ENCODE results near the gene TACR2.

TACR2 gene

DNA sequence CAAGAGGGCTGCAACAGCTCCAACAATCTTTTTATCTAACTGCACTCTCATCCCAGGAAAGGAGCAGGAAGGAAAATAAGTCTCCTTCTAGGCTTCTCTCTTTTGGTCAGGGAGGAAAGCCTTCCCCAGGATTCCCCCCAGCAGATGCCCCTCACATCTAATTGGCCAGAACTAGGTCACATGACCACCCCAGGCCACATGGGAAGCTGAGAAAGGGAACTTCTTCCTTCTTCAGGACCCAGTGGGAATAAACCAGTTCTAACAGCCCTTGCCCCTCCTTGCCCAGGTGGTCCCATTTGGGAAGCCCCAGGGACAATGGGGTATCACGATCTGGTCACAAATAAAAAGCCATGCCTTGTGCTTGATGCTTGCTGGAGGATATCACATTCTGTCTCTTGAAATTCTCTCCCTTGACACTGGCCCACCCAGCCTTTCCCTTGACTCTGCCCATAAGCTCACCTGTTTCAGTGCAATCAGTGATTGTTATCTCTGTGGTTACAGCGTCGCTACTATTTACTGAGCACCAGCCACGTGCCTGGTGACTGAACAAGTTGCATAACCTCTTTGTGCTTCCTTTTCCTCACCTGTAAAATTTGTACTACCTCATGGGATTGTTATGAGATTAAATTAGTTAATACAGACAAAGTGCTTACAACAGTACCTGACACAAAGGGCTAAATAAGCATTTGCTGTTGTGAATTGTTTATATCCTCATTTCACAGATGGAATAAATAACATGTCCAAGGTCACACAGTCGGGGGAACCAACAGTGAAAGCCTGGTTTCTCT is 9.0 kb upstream of the TACR2 start:
- ChIA-PET POLR2A (no interaction called here), CTCF (interaction anchor here (0.6 to 2.1 kb wide), 2 partner anchors 25 to 1665 kb away, joined by 3 to 11 read pairs; partner anchors contain the start of gene TSPAN15)
- TF ChIP-seq SP1 (IDR thresholded peaks at IDR 0.05) = no peak
- no peak for TF ChIP-seq TARDBP (IDR thresholded peaks at IDR 0.05)
- TF ChIP-seq L3MBTL2 (conservative IDR thresholded peaks at IDR 0.05) = no peak
- TF ChIP-seq FOXK2 (IDR thresholded peaks at IDR 0.05) = no peak
- TF ChIP-seq ARNT (IDR thresholded peaks at IDR 0.05) = no peak
- no peak for TF ChIP-seq ZNF384 (IDR thresholded peaks at IDR 0.05)
- TF ChIP-seq, protein P1, sequence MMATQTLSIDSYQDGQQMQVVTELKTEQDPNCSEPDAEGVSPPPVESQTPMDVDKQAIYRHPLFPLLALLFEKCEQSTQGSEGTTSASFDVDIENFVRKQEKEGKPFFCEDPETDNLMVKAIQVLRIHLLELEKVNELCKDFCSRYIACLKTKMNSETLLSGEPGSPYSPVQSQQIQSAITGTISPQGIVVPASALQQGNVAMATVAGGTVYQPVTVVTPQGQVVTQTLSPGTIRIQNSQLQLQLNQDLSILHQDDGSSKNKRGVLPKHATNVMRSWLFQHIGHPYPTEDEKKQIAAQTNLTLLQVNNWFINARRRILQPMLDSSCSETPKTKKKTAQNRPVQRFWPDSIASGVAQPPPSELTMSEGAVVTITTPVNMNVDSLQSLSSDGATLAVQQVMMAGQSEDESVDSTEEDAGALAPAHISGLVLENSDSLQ (IDR thresholded peaks at IDR 0.05) = no peak
- no peak for TF ChIP-seq SUZ12 (IDR thresholded peaks at IDR 0.05)
- TF ChIP-seq ELF4 (IDR thresholded peaks at IDR 0.05) = no peak
- no peak for TF ChIP-seq CTBP1 (IDR thresholded peaks at IDR 0.05; ENCODE audit: borderline replicate concordance)
- TF ChIP-seq NFRKB (IDR thresholded peaks at IDR 0.05) = no peak
- TF ChIP-seq HDGF (IDR thresholded peaks at IDR 0.05; ENCODE audit: borderline replicate concordance) = no peak
- no peak for TF ChIP-seq BHLHE40 (IDR thresholded peaks at IDR 0.05; ENCODE audit: borderline replicate concordance)
- no peak for TF ChIP-seq LEF1 (IDR thresholded peaks at IDR 0.05; ENCODE audit: borderline replicate concordance)
- no peak for TF ChIP-seq FOXM1 (IDR thresholded peaks at IDR 0.05; ENCODE audit: borderline replicate concordance)
- no peak for TF ChIP-seq FOXA1 (IDR thresholded peaks at IDR 0.05)
- DNase-seq (ENCODE audit: extremely low spot score) = no peak

DNA sequence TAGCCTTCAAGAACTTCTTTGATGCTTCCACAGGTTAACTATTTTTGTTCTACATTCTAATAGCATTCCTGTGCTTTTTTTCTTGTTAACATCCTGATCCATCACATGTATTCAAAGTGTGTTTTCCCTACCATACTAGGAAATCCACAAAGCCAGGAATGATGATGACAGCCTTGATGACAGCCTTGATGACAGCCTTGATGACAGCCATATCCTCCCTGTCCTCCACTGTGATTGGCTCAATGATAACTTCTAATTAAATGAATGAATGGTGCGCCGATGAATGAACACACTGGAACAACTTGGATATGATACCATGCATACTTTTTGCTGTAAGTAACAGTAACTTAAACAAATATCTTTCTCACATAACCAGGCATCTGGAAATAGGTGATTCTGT is 8.3 kb upstream of the TACR2 start:
- ChIA-PET CTCF (interaction anchor here (0.6 kb wide), 1 partner anchor 1665 kb away, joined by 3 read pairs; no protein-coding TSS in a partner anchor), POLR2A (no interaction called here)
- no peak for DNase-seq (ENCODE audit: extremely low spot score)
- TF ChIP-seq ELF4 (IDR thresholded peaks at IDR 0.05) (no peak), SP1 (IDR thresholded peaks at IDR 0.05) (no peak), ZNF384 (IDR thresholded peaks at IDR 0.05) (no peak), LEF1 (IDR thresholded peaks at IDR 0.05; ENCODE audit: borderline replicate concordance) (no peak), L3MBTL2 (conservative IDR thresholded peaks at IDR 0.05) (no peak), SUZ12 (IDR thresholded peaks at IDR 0.05) (no peak)
- TF ChIP-seq, protein P1 (IDR thresholded peaks at IDR 0.05) = no peak

DNA sequence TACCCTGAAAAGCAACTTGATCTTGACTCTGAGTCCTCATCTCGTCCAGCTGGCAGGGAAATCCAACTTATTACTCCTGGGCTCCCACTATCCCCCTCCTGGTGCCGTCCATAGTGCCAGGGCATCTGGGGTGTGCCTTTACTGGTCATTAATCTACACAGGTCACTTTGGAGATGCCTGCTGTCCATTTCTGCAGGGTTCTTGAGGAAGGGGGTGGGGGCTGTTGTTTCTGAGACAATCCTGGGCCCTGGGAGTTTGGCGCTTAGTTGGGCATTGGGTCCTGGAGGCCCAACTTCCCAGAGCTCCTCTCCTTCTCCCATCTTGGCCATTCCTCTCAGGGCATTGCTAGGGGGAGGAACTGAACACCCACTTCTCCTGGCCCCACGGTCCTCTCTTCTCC is 6.0 kb upstream of the TACR2 start:
- POLR2A ChIA-PET = no interaction called here
- no peak for TF ChIP-seq FOXK2 (IDR thresholded peaks at IDR 0.05)
- no peak for TF ChIP-seq L3MBTL2 (conservative IDR thresholded peaks at IDR 0.05)
- no peak for TF ChIP-seq ELF4 (IDR thresholded peaks at IDR 0.05)
- TF ChIP-seq ARNT (IDR thresholded peaks at IDR 0.05) = no peak
- no peak for TF ChIP-seq NFRKB (IDR thresholded peaks at IDR 0.05)
- no peak for TF ChIP-seq CTBP1 (IDR thresholded peaks at IDR 0.05; ENCODE audit: borderline replicate concordance)
- no peak for TF ChIP-seq ZNF384 (IDR thresholded peaks at IDR 0.05)
- CTCF ChIA-PET = no interaction called here
- DNase-seq (ENCODE audit: extremely low spot score) = no peak

DNA sequence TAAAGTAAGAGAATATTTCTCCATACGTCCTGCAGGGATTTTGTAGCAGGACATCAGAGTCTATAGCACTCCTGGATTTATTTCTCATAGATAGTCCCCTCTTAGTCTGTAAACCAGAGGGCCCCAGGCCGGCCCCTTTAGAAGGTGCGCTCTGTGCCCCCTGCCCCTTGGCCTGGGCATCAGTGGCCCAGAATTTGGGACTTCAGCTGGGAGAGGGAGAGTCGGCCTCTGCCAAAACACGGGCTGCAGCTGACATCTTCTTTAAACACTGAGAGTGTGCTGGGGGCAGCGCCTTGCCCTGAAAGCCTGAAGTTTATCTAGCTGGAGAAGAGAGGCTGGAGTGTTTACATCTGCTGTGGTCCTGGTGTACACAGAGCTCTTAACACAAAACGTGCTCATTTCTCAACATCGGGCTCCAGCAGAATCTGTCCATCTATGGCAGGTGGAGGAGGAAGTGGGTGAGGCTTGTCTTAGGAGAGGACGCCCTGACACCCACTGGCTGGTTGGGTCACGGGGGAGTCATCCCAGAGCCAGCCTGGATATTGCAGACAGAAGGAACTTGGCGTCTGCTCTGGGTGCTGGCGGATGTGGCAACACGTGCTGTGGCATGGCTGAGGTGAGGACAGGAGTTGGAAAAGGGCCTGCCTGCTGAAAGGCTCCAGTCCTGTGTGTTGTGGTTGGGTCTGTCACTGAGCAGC is 5.0 kb upstream of the TACR2 start:
- CTCF ChIA-PET = no interaction called here
- POLR2A ChIA-PET = no interaction called here
- TF ChIP-seq, protein P1 (IDR thresholded peaks at IDR 0.05) = no peak
- TF ChIP-seq HDGF (IDR thresholded peaks at IDR 0.05; ENCODE audit: borderline replicate concordance) (no peak), ELF4 (IDR thresholded peaks at IDR 0.05) (no peak), CTBP1 (IDR thresholded peaks at IDR 0.05; ENCODE audit: borderline replicate concordance) (no peak), FOXA1 (IDR thresholded peaks at IDR 0.05) (no peak), NFRKB (IDR thresholded peaks at IDR 0.05) (no peak), TARDBP (IDR thresholded peaks at IDR 0.05) (no peak), ZNF384 (IDR thresholded peaks at IDR 0.05) (no peak), ARNT (IDR thresholded peaks at IDR 0.05) (no peak), SUZ12 (IDR thresholded peaks at IDR 0.05) (no peak), L3MBTL2 (conservative IDR thresholded peaks at IDR 0.05) (no peak), FOXM1 (IDR thresholded peaks at IDR 0.05; ENCODE audit: borderline replicate concordance) (no peak), FOXK2 (IDR thresholded peaks at IDR 0.05) (no peak), SP1 (IDR thresholded peaks at IDR 0.05) (no peak), LEF1 (IDR thresholded peaks at IDR 0.05; ENCODE audit: borderline replicate concordance) (no peak), BHLHE40 (IDR thresholded peaks at IDR 0.05; ENCODE audit: borderline replicate concordance) (no peak)
- DNase-seq (ENCODE audit: extremely low spot score) = no peak

DNA sequence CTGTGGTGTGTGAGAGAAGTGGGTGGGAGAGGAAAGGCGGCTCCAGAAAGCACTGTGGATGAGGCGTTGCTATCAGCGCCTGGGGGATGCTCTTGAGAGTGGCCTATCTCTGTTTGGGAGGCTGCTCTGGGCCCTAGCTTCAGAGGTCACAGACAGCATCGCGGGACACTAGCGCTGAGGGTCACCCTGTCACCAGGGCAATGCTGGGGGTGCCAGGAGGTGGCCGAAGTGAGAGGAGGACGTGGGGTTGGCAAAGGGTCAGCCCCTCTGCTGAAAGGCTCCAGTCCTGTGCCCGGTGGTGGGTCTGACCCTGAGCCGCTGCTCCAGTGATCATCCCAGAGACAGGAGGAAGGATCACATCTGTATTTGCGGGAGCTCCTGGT is 3.0 kb upstream of the TACR2 start:
- CTCF ChIA-PET = interaction anchor here (0.6 kb wide), 1 partner anchor 12 kb away, joined by 4 read pairs; no protein-coding TSS in a partner anchor
- DNase-seq (ENCODE audit: extremely low spot score) = no peak
- TF ChIP-seq TARDBP (IDR thresholded peaks at IDR 0.05) (no peak), ZNF384 (IDR thresholded peaks at IDR 0.05) (no peak), L3MBTL2 (conservative IDR thresholded peaks at IDR 0.05) (no peak), NFRKB (IDR thresholded peaks at IDR 0.05) (no peak), SUZ12 (IDR thresholded peaks at IDR 0.05) (no peak), BHLHE40 (IDR thresholded peaks at IDR 0.05; ENCODE audit: borderline replicate concordance) (no peak)
- TF ChIP-seq, protein P1 (IDR thresholded peaks at IDR 0.05) = no peak
- POLR2A ChIA-PET = no interaction called here
